GM18868 (cell line): ENCODE measurements around the gene CEP85L.

Experiments
- ATAC-seq: cut with Tn5 transposase; IDR thresholded peaks from one replicate; pipeline ENCODE4 v1.9.1; 2021; ENCODE audit warnings: mild to moderate bottlenecking, moderate library complexity; ENCODE audit not compliant: unreplicated experiment

Gene CEP85L

GRCh38 chr6:118546164-118546879, 105.1 kb downstream of the CEP85L start:
- ATAC-seq = no peak

- no peak for ATAC-seq
Observed at GRCh38 chr6:118544105-118544504, 107.3 kb downstream of the CEP85L start.

GRCh38 chr6:118542184-118542952, 109.0 kb downstream of the CEP85L start:
- ATAC-seq = no peak

GRCh38 chr6:118537574-118537973, 113.8 kb downstream of the CEP85L start:
- no peak for ATAC-seq

DNA sequence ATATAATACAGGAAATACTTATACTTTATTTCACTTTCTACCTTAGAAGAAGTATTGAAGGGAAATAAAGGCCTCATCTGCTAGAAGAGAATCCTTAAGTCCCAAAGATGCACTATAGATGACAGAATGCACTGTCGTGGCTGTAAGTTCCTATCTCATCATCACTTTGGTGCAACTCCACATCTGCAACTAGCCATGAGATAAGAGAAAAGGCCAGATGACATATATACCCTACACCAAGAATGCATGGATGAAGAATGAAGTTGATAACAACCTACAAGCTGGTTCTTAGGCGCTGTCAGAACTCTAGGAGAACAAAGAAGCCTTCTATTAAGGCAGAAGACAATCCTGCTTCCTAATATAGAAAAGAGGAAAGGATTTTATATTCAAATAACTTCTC, 114.9 kb downstream of the CEP85L start:
- no peak for ATAC-seq

DNA sequence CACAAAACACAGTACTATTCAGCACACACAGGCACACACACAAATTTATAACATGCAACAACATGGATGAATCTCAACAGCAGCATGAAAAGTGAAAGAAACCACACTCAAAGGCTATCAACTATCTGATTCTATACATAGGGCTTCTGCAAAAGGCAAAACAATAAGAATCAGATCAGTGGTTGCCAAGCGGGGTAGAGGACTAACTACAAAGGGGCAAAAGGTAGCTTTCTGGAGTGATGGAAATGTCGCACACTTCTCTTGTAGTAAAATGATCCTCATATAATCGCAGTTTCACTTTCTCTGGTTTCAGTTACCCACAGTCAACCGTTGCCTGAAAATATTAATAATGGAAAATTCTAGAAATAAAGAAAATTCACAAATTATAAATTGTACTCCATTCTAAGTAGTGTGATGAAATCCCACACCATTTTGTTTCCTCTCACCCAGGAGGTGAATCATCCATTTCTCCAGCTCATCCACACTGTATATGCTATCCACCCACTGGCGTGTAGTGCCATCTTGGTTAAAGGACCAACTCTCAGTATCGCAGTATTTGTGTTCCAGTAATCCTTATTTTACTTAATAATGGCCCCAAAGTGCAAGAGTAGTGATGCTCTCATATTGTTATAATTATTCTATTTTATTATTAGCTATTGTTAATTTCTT, 116.1 kb downstream of the CEP85L start:
- ATAC-seq = no peak

DNA sequence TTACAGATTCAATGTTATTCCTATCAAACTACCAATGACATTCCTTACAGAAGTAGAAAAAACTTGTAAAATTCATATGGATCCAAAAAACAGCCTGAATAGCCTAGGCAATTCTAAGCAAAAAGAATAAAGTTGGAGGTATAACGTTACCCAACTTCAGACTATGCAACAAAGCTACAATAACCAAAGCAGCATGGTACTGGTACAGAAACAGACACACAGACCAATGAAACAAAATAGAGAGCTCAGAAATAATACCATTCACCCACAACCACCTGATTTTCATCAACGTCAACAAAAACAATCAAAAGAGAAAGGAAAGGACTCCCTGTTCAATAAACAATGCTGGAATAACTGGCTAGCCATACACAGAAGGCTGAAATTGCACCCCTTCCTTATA, 120.4 kb downstream of the CEP85L start:
- ATAC-seq = no peak

DNA sequence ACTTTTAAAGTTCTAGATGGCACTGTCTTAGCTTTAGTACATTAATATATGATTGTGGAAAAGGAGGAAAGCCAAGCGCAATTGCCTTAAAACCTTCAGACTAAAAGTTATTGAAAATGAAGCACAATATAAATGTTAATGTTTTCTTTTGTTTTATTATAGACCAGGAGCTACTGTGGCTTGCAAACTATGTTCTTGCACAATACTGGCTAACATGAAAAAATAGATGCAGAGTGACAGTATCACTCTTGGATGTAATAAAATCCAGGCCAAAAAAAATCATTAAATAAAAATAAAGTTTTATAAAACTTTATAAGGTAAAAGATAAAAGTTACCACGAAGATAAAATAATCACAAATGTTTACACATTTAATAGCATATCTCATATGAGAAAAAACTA, 121.6 kb downstream of the CEP85L start:
- ATAC-seq = no peak

- ATAC-seq = no peak
Observed at GRCh38 chr6:118528129-118528528, 123.3 kb downstream of the CEP85L start.

DNA sequence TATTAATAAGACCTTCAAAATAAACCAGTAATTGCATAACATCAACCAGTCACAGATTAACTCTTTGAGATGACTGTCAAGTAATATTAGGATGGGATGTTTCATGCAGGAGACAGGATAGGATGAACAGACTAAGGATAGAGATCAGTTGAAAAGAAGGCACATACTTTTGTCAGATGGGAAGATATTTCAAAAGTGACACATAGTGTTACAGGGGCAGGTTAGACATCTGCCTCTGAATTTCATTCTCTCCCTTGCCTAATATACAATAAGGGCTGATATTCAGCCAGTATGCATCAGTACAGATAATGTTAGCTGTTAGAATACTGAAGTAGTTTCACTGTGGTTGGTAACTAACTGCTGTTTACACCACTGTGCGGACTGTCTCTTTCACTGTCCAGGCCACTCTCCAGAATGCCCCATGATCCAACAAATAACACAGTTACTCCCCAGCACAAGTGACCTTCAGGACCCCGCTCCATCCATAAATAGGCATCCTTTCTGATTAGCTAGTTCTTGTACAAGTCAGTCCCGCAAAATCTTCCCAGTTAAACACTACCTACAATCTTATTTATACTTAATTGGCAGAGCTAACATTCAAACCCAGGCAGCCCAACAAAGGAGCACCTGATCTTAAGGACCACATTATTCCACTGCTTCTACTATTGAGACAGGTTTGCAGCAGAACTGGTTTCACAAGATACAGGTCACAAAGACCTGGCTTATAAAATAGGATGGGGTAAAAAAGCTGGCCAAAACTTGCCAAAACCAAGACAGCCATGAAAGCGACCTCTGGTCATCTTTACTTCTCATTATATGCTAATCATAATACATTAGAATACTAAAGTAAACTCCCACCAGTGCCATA, 125.2 kb downstream of the CEP85L start:
- ATAC-seq = no peak

DNA sequence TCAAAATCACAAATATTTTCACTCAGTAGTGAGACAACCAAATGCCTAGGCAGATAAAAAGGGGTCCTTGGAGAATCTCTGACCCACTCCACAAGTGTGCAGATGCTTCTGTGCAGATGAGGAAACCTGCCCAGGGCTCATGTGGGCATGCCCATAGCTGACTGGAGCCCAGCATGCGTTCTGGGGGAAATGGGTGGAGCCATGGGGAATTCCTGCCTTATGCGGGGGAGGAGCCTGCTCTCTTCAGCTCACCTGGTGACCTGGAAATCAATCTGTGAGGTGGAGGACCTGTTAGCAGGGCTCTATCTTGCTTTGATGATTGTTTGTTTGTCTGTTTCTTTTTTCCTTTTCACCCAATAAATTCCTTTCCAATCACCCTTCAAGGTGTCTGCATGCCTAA, 126.7 kb downstream of the CEP85L start:
- no peak for ATAC-seq

DNA sequence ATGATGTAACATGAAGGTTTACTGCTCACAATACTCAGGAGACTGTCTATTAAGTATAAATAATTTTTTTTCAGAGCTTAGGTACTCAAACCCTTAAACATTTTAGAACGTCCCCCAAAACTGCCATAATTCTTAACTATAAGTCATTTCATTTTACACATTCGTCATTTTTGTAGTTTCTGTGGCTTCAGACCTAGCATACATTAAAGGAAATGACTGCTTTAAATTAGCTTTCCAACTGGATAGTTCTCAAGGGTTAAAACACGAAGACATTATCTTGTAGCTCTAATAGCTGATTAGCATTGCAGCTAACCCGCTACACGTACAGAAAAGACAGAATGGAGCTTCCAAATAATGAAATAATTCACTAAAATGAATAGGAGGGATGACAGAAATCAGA, 128.2 kb downstream of the CEP85L start:
- ATAC-seq = no peak

GRCh38 chr6:118522422-118522821, 129.0 kb downstream of the CEP85L start:
- no peak for ATAC-seq

GRCh38 chr6:118514689-118515088, 136.7 kb downstream of the CEP85L start:
- ATAC-seq = no peak

DNA sequence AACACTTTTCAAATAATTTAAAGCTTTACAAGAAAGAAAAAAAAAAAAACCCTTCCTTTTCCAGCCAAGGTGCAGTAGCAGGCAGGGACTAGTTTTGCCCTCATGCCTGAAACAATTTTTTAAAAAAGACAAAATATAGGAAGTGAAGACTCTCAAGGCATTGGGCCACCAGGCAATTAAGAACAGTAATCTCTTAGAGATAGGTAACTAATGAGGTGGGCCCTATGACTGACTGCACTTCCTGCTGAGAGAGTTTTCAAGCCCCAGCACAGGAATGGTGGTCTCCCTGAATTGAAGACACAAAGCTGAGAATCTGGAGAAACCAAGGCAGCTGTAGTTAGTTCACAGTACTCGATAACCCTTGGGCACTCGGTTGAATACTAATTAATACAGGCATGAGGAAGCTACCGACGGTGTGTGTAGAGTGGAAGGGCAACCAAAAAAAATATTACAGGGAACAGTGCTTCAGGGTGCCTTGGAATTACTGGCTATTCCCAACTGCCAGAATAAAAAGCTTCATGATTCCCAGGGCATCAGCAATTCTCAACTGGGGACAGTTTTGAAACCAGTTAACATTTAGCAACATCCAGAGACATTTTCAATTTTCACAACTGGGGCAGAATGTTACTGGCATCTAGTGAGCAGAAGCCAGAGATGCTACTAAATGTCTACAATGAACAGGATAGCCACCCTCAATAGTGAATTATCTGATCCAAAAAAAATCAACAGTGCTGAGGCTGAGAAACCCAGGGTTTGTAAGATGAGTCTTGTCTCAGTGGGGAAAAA, 139.3 kb downstream of the CEP85L start:
- no peak for ATAC-seq

- ATAC-seq = no peak
Observed at GRCh38 chr6:118509009-118509617, 142.3 kb downstream of the CEP85L start.

GRCh38 chr6:118507636-118508035, 143.8 kb downstream of the CEP85L start:
- no peak for ATAC-seq

- no peak for ATAC-seq
Observed at GRCh38 chr6:118506071-118506638, 145.2 kb downstream of the CEP85L start.

DNA sequence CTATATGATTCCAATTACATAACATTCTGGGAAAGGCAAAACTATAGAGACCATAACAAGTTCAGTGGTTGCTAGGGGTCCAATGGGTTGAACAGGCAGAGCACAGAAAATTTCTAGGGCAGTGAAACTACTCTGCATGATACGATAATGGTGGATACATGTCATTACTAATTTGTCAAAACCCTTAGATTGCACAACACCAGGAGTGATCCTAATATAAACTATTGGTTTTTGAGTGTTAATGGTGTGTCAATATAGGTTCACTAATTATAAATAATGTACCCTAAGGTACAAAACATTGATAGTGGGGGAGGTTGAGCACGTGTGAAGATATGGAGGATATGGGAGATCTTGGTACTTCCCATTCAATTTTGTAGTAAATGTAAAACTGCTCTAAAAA, 145.7 kb downstream of the CEP85L start:
- no peak for ATAC-seq
